GM21723 (cell line): ENCODE measurements around the gene GALNT16.
"Not testable (repeated sequence)": the region's sequence is repeated elsewhere in the genome, so short reads cannot be mapped to it uniquely, and the experiment has no call there.

Experiments
- ATAC-seq: cut with Tn5 transposase; IDR thresholded peaks from one replicate; pipeline ENCODE4 v1.9.1; 2021; ENCODE audit warnings: mild to moderate bottlenecking, moderate library complexity; ENCODE audit not compliant: unreplicated experiment

Gene GALNT16

GRCh38 chr14:69259168-69259526 is 811 bp upstream of the GALNT16 start:
- ATAC-seq = no peak

DNA sequence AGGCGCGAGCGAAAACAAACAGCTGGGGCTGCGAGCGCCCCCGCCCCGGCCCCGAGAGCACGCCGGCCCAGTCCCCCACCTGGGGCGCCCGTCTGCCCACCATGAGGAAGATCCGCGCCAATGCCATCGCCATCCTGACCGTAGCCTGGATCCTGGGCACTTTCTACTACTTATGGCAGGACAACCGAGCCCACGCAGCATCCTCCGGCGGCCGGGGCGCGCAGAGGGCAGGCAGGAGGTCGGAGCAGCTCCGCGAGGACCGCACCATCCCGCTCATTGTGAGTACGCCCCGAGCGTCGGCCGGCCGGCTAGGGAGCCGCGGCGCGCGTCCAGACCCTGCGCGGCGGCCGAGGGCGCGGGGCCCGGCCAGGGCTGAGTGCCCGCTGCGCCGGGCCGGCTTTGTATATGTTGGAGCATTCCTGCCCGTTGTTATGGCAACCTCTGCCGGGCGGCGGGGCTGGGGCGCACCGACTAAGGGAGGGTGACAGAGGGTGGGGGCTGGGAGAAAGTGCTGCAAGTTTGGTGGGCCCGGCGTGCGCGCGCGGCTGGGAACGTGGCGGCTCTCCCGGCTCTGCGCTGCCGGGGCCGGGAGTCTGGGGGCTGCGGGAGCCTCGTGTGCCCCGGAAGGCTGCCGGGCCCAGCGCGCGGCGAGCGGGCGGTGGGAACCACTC is 367 bp downstream of the GALNT16 start:
- ATAC-seq = no peak

DNA sequence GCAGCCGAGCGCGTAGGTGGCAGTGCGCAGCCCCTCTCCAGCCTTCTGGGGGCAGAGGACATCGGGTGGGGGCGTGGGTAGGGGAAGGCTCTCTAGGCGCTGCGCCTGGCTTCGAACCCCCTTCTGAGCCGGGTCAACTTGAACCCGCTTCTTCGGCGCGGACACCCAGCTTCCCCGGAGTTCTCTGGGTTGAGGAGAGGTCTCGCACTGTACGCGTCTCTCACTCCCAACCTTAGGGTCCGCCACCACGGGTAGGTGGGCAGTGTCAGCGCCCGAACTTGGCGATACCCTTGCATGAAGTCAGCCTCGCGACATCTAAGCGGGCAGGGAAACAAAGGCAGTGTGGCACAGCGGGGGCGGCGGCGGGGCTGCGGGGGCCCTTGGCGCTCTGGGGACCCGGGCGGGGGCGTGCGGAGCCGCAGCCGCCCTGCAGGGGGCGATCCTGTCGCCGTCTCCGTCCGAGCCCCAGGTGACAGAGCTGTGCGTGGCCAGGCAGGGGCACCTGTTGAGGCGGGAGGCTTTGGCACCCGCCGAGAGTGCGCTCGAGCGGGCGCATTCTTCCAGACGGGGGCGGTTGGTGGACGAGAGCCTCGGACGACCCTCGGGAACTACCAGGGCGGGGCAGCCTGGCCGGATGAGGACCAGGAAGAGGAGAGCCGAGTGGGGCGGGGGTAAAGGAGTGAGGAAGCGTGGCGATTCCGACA is 1.1 kb downstream of the GALNT16 start:
- no peak for ATAC-seq

GRCh38 chr14:69261761-69262331 is 1.9 kb downstream of the GALNT16 start:
- ATAC-seq = no peak

DNA sequence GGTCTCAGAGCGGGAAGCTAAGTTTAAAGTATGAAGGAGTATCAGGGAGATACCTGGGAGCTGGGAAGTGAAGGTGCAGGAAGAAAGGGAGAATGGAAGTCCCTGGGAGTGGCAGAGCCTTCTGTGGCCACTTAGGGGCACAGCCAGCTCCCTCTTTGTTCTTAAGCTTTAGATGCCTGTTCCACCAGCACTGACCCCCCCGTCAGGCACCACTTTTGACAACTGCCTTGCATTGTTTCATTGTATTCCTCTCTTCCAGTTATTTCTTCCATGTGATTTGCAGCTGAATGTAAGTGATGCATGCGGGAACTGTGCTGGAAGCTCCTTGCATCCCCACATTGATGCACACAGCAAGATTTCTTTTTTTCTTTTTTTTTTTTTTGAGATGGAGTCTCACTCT is 2.6 kb downstream of the GALNT16 start:
- ATAC-seq = no peak

- ATAC-seq = no peak
Observed at GRCh38 chr14:69263364-69263763, 3.4 kb downstream of the GALNT16 start.

- no peak for ATAC-seq
Observed at GRCh38 chr14:69263771-69264170, 3.8 kb downstream of the GALNT16 start.

DNA sequence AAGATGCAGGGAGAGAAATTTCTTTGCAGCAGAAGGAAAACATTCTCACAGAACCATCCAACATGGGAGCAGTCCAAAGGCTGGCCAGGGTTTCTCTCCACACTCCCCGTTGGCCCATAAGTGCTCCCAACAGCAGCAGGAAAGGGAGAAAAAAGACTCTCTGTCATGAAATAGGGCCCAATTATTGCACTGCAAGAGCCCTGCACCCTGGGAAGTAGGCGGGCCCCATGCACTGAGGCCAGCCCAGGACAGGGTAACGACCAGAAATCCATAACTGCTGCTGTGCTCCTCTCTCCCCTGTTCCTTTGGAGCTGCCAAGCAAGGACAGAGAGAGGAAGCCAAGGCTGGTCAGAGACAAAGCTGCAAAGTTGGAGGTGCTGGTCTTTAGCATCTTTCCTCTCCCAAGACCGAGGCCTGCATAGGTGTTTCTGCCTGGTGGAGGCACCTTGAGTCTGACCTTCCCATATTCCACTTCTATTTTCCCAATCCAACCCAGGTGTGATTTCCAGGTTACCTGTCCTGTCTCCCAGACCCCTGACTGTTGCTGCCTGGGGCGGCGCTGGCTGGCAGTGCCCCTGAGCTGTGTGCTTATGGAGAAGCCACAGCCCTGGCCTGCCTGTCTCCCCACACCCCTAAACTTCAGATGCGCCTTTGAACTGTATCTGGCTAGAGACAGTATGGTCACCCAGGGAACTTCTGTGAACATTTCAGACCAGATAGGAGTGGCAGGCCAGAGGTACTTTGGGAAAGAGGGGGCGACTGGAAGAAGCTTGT is 6.8 kb downstream of the GALNT16 start:
- no peak for ATAC-seq

- ATAC-seq = no peak
Observed at GRCh38 chr14:69267492-69267891, 7.5 kb downstream of the GALNT16 start.

DNA sequence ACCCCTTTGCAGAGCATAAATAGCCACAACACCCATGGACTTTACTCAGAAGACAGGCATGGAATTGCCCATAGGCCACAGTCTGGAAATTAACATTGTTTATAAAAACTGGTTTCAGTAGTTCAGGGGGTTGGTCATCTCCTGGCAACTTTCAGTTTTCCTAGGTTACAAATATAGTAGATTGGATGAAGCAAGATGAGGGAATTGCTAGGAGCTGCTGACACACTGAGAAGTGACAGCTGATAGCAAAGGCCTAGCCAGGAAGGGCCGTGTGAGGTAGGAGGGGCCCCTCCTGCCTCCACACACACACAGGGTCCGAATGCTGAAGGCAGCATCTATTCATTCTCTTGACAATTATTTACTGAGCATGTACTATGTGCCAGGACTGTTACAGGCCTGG is 8.3 kb downstream of the GALNT16 start:
- ATAC-seq = no peak

- ATAC-seq = no peak
Observed at GRCh38 chr14:69268763-69269162, 8.8 kb downstream of the GALNT16 start.

GRCh38 chr14:69269381-69269780 is 9.4 kb downstream of the GALNT16 start:
- no peak for ATAC-seq

- ATAC-seq = no peak
Observed at GRCh38 chr14:69270097-69270496, 10.1 kb downstream of the GALNT16 start.

DNA sequence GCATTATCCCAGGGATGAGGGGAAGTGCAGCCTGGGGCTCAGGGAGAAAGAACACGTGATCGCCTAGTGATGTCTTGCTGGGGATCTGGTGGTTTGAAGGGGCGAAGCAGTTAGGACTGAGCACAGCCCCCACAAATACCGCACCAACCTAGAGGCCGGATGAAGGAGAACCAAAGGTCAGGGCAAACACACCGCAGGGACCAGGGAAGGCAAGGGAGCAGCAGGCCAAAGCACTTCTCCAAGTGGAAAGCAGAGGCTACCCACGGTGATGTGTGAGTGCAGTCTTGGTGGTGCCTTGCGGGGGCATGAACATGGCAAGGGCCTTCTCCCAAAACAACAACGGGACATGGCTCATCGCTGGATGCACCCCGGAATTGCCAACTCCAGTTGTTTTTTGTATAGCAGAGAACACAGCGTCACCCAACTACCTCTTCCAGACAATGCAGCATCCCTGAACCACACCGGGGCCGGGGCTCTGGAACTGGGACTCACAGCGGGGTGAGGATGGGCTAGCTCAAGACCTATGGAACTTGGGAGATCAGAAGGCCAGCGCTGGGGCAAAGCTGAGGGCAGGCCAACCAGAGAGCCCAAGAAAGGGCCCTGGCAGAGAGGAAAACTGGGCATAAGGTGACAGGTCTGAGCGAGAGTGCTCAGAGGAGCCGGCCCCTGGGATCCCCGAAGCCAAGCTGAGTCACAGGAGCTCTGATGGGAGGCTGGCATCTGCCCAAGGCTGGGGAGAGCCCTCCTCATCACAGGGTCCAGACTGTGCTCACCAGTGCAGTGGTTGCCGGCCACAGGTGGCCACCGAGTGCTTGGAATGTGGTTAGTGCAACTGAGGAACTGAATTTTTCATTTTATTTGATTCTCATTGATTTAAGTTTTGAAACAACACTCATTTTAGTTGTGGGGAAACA is 11.1 kb downstream of the GALNT16 start:
- no peak for ATAC-seq

DNA sequence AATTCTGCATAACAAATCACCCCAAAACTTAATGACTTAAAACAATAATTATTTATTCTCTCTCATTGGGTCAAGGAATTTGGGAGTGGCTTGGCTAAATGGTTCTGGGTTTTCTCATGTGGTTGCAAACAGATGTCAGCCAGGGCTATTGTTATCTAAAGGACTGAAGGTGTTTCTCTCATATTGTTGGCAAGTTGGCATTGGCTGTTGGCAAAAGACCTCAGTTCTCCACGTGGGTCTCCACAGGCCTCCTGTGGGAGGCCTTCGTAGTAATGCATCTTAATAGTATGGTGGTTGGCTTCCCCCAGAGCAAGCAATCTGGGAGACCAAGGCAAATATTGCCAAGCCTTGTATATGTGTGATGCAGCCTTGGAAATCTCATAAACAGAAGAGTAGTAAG is 14.4 kb downstream of the GALNT16 start:
- no peak for ATAC-seq

- no peak for ATAC-seq
Observed at GRCh38 chr14:69275331-69275730, 15.4 kb downstream of the GALNT16 start.

GRCh38 chr14:69277356-69277755 is 17.4 kb downstream of the GALNT16 start:
- not testable (repeated sequence) for ATAC-seq

- no peak for ATAC-seq
Observed at GRCh38 chr14:69280746-69281291, 20.9 kb downstream of the GALNT16 start.

DNA sequence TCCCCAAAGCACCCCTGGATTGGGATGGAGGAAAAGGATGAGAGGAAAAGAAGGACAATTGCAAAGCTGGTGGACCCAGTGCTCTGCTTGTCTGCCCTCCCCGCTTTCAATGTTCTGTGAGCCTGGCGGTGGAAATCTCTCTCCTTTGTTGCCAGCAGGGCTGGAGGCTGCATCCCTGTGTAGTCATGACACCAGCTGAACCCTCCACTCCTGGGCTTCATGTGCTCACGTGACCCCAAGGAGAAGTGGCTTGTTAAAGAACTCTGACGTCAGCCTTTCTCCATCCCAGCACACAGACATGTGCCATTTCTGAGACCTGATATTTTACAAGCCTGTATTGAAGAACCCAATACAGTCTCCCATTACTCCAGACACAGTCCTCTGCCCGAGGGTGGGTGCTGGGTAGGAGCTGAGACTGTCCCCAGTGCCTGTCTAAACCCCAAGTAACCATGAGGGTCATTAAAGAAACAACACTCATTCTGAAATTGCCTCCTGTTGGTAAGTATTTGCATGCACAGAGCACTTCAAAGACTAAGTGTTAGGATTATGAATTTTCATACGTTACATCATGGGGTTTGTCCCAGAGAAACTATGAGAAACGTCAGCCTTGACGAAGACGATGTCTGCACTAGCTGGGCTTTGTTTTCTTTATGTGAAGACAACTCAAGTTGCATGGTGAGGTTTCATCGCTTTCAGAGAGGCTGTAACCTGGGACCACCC is 21.7 kb downstream of the GALNT16 start:
- ATAC-seq = no peak

- ATAC-seq = no peak
Observed at GRCh38 chr14:69282448-69282847, 22.5 kb downstream of the GALNT16 start.
